ENCODE data around the gene SIRT1. TPM values are rescaled to one million over a fixed set of nuclear protein-coding genes. Genes with fewer than 3 reads are reported as not detected.

SIRT1 gene
- polyA plus RNA-seq, 3 donors from 2014 or later: 3.4 to 16.2 (median 7.3) TPM

DNA sequence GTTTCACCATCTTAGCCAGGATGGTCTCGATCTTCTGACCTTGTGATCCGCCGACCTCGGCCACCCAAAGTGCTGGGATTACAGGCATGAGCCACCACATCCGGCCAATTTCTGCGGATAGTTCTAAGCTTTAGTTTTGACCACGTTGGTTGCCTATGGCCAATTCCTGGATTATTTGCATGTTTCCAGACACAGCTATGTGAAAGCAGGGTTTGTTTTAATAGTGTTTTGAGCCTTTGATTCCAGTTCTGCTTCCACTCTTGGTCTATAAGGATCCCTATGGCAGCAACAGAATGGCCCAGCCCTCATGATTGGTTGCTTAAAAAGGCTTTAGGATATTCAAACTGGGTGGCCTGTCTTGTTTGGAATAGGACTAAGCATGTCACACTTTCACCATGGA, 19.1 kb downstream of the SIRT1 start:
- H3K27ac Mint-ChIP-seq: no peak overlapping the region
- no peak for DNase-seq
- no peaks in the 10 kb centered on the region for H3K27me3 Mint-ChIP-seq (ENCODE audit: low read depth in 3 of 3)
- peaks cover 16 to 31% (median 20%) of the 10 kb centered on the region in 3 donors for H3K36me3 Mint-ChIP-seq
- no peak overlapping the region for H3K4me3 Mint-ChIP-seq
- peaks cover 8 to 46% of the 10 kb centered on the region in 2 donors for H3K4me1 Mint-ChIP-seq
- no peaks in the 10 kb centered on the region for H3K9me3 Mint-ChIP-seq

GRCh38 chr10:67912331-67912946, 28.0 kb downstream of the SIRT1 start:
- Mint-ChIP-seq H3K9me3 (no peaks in the 10 kb centered on the region), H3K27ac (peak overlapping the region; percentile 6 to 29 (median 7)), H3K36me3 (peaks cover 24 to 65% (median 27%) of the 10 kb centered on the region in 3 donors), H3K4me1 (peaks cover 5 to 35% of the 10 kb centered on the region in 2 donors), H3K27me3 (ENCODE audit: low read depth in 3 of 3) (no peaks in the 10 kb centered on the region), H3K4me3 (no peak overlapping the region)
- no peak for DNase-seq

- Mint-ChIP-seq H3K4me3 (no peak overlapping the region), H3K4me1 (peaks cover 5 to 29% of the 10 kb centered on the region in 2 donors)
Measured at GRCh38 chr10:67914777-67915340, 30.4 kb downstream of the SIRT1 start.

DNA sequence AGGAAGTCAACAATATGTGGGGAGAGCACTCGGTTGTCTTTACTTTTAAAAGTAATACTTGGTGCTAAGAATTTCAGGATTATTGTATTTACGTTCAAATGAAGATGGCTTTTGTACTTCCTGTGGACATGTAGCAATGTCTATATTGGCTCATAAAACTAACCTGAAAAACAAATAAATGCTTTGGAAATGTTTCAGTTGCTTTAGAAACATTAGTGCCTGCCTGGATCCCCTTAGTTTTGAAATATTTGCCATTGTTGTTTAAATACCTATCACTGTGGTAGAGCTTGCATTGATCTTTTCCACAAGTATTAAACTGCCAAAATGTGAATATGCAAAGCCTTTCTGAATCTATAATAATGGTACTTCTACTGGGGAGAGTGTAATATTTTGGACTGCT, 32.7 kb downstream of the SIRT1 start:
- DNase-seq: no peak
- Mint-ChIP-seq H3K9me3 (no peaks in the 10 kb centered on the region), H3K36me3 (peaks cover 4 to 32% (median 7%) of the 10 kb centered on the region in 3 donors), H3K4me1 (peaks cover 5 to 24% of the 10 kb centered on the region in 2 donors), H3K4me3 (no peak overlapping the region), H3K27ac (peak overlapping the region in 3 of 6 donors; percentile 0 to 32 (median 26)), H3K27me3 (ENCODE audit: low read depth in 3 of 3) (no peaks in the 10 kb centered on the region)

More at GRCh38 chr10:67914777-67915340, 30.4 kb downstream of the SIRT1 start:
- no peak for DNase-seq
- Mint-ChIP-seq H3K9me3 (no peaks in the 10 kb centered on the region), H3K36me3 (peaks cover 8 to 45% (median 11%) of the 10 kb centered on the region in 3 donors), H3K27ac (peak overlapping the region; percentile 31 to 70 (median 50)), H3K27me3 (ENCODE audit: low read depth in 3 of 3) (no peaks in the 10 kb centered on the region)

DNA sequence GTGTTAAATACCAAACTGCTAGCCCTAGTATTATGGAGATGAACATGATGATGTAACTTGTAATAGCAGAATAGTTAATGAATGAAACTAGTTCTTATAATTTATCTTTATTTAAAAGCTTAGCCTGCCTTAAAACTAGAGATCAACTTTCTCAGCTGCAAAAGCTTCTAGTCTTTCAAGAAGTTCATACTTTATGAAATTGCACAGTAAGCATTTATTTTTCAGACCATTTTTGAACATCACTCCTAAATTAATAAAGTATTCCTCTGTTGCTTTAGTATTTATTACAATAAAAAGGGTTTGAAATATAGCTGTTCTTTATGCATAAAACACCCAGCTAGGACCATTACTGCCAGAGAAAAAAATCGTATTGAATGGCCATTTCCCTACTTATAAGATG, 33.2 kb downstream of the SIRT1 start:
- Mint-ChIP-seq H3K27me3 (ENCODE audit: low read depth in 3 of 3) (no peaks in the 10 kb centered on the region), H3K36me3 (peaks cover 2 to 29% (median 4%) of the 10 kb centered on the region in 3 donors), H3K4me1 (peaks cover 4 to 19% of the 10 kb centered on the region in 2 donors), H3K4me3 (no peak overlapping the region), H3K9me3 (no peaks in the 10 kb centered on the region), H3K27ac (no peak overlapping the region)
- DNase-seq: no peak

- Mint-ChIP-seq H3K27ac (peak overlapping the region in 2 of 6 donors; percentile 11 to 51), H3K4me3 (no peak overlapping the region), H3K36me3 (peaks cover 0 to 16% (median 4%) of the 10 kb centered on the region in 3 donors), H3K27me3 (ENCODE audit: low read depth in 3 of 3) (no peaks in the 10 kb centered on the region), H3K4me1 (peaks cover 2 to 5% of the 10 kb centered on the region in 2 donors), H3K9me3 (no peaks in the 10 kb centered on the region)
- no peak for DNase-seq
Measured at GRCh38 chr10:67921065-67921464, 36.6 kb downstream of the SIRT1 start.

- Mint-ChIP-seq H3K27ac (no peak overlapping the region), H3K4me1 (peaks cover 0 to 5% of the 10 kb centered on the region in 2 donors), H3K9me3 (no peaks in the 10 kb centered on the region), H3K27me3 (ENCODE audit: low read depth in 3 of 3) (peaks cover 0 to under 1% (median 0%) of the 10 kb centered on the region in 3 donors), H3K4me3 (no peak overlapping the region), H3K36me3 (peaks cover 4 to 16% (median 15%) of the 10 kb centered on the region in 3 donors)
- DNase-seq: no peak
Measured at GRCh38 chr10:67923551-67923950, 39.1 kb downstream of the SIRT1 start.

DNA sequence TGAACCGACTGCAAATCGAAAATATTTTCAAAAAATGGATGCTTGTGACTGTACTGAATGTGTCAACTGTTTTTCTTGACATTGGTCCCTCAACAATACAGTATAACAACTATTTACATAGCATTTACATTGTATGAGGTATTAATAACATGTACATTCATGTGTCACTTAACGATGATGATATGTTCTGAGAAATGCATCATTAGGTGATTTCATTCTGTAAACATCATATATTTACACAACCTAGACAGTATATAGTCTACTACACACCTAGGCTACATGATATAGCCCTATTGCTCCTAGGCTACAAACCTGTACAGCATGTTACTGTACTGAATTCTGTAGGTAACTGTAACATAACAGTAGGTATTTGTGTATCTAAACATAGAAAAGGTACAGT, 39.7 kb downstream of the SIRT1 start:
- Mint-ChIP-seq H3K27ac (no peak overlapping the region), H3K27me3 (ENCODE audit: low read depth in 3 of 3) (peaks cover 0 to 1% (median 0%) of the 10 kb centered on the region in 3 donors), H3K36me3 (peaks cover 4 to 22% (median 20%) of the 10 kb centered on the region in 3 donors), H3K4me1 (peaks cover 0 to 5% of the 10 kb centered on the region in 2 donors), H3K9me3 (no peaks in the 10 kb centered on the region), H3K4me3 (no peak overlapping the region)
- DNase-seq: no peak

GRCh38 chr10:67925449-67926005, 41.1 kb downstream of the SIRT1 start:
- Mint-ChIP-seq H3K27ac (no peak overlapping the region), H3K4me3 (no peak overlapping the region), H3K4me1 (peaks cover 0 to 5% of the 10 kb centered on the region in 2 donors), H3K9me3 (no peaks in the 10 kb centered on the region), H3K36me3 (peaks cover 8 to 26% (median 24%) of the 10 kb centered on the region in 3 donors), H3K27me3 (ENCODE audit: low read depth in 3 of 3) (peaks cover 0 to 1% (median 0%) of the 10 kb centered on the region in 3 donors)
- DNase-seq: no peak

GRCh38 chr10:67926951-67927350, 42.5 kb downstream of the SIRT1 start:
- Mint-ChIP-seq H3K27me3 (ENCODE audit: low read depth in 3 of 3) (peaks cover 0 to 3% (median 0%) of the 10 kb centered on the region in 3 donors), H3K4me3 (no peak overlapping the region), H3K9me3 (no peaks in the 10 kb centered on the region), H3K36me3 (peaks cover 8 to 31% (median 24%) of the 10 kb centered on the region in 3 donors), H3K4me1 (peaks cover 0 to 5% of the 10 kb centered on the region in 2 donors), H3K27ac (peak overlapping the region in 3 of 6 donors; percentile 1 to 19 (median 15))
- no peak for DNase-seq

DNA sequence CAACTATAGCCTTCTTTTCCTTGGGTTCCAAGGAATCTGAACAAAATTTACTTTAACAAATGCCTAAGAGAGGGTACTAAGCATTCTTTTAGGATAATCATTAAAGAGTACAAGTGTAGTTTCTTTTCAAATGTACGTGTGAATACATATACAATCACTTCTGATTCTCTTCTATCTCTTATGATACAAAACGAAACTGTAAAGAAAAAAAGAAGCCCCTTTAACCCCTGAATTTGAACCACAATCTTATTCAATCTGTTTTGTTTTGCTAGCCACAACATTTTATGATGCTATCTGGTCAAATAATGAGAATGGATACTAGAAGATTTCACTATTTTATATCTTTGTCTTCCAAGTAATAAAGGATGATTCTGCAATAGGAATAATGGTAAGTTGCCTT, 48.7 kb downstream of the SIRT1 start:
- Mint-ChIP-seq H3K36me3 (peaks cover 22 to 37% (median 33%) of the 10 kb centered on the region in 3 donors), H3K9me3 (no peaks in the 10 kb centered on the region), H3K27me3 (ENCODE audit: low read depth in 3 of 3) (peaks cover 0 to 3% (median 0%) of the 10 kb centered on the region in 3 donors), H3K27ac (no peak overlapping the region), H3K4me1 (no peaks in the 10 kb centered on the region), H3K4me3 (no peak overlapping the region)
- DNase-seq: no peak

DNA sequence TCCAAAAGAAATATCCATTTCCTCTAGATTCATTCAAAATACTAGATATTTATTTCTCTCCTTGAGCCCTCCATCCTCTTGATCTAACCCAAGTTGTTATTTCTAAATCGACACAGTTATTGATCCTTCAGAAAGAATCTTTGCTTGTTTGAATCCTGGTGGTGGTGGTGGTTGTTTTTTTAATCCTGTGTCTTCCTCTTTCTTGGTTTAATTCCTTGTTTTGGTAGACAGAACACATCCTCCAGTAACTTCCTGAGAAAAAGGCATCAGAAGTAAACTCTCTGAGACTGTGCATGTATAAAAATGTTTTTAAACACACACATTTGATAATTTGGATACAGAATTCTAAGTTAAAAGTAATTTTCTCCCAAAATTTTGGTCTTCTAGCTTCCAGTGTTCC, 49.9 kb downstream of the SIRT1 start:
- no peak for DNase-seq
- peaks cover 22 to 36% (median 31%) of the 10 kb centered on the region in 3 donors for H3K36me3 Mint-ChIP-seq
- peak overlapping the region in 1 of 5 donors; percentile 53 for H3K4me3 Mint-ChIP-seq
- H3K27me3 Mint-ChIP-seq (ENCODE audit: low read depth in 3 of 3): peaks cover 0 to 1% (median 0%) of the 10 kb centered on the region in 3 donors
- no peaks in the 10 kb centered on the region for H3K4me1 Mint-ChIP-seq
- no peak overlapping the region for H3K27ac Mint-ChIP-seq
- no peaks in the 10 kb centered on the region for H3K9me3 Mint-ChIP-seq

- Mint-ChIP-seq H3K9me3 (no peaks in the 10 kb centered on the region), H3K4me1 (no peaks in the 10 kb centered on the region), H3K36me3 (peaks cover 20 to 38% (median 33%) of the 10 kb centered on the region in 3 donors), H3K4me3 (no peak overlapping the region), H3K27me3 (ENCODE audit: low read depth in 3 of 3) (peaks cover 0 to 1% (median 0%) of the 10 kb centered on the region in 3 donors), H3K27ac (no peak overlapping the region)
- DNase-seq: no peak
Measured at GRCh38 chr10:67935223-67935622, 50.8 kb downstream of the SIRT1 start.

DNA sequence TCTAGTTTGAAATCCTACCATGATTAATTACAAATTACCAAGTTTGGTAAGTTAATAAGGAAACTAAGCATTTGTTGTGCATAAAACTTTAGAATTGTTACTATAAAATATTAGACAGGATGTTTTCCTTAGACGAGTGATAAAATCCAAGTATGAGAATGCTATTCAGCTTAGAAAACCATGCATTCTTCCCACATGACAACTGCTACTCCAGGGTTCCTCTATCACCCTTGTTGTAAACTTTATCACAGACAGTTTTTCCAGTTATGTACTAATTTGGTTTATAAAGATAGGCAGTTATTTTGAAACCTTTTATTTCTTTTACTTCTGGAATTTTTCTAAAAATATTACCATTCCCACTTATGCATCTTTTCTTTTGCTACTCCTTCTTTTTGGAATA, 52.0 kb downstream of the SIRT1 start:
- H3K27me3 Mint-ChIP-seq (ENCODE audit: low read depth in 3 of 3): peaks cover 0 to 1% (median 0%) of the 10 kb centered on the region in 3 donors
- H3K4me3 Mint-ChIP-seq: no peak overlapping the region
- H3K4me1 Mint-ChIP-seq: no peaks in the 10 kb centered on the region
- no peaks in the 10 kb centered on the region for H3K9me3 Mint-ChIP-seq
- no peak for DNase-seq
- H3K36me3 Mint-ChIP-seq: peaks cover 21 to 31% (median 31%) of the 10 kb centered on the region in 3 donors
- no peak overlapping the region for H3K27ac Mint-ChIP-seq

Data from immature natural killer cell (primary cell).